IMR-90 (cell line): ENCODE measurements around the gene SLCO3A1. TPM values are rescaled to one million over a fixed set of nuclear protein-coding genes. Genes with fewer than 3 reads are reported as not detected.

Source experiments
- ATAC-seq: fragments of 200-7000 bp; cut with Tn5 transposase; 2 replicates; pipeline ENCODE4 v1.9.1; 2020; ENCODE audit warnings: low read depth, mild to moderate bottlenecking, moderate library complexity
- BruUV-seq: library from RNA; stranded (reverse); fragments of 400-500 nt; replicated peaks from 2 replicates; lab custom pipeline; 2021; lab: Mats Ljungman, UMichigan
- CTCF ChIA-PET: fragments of 300-600 bp; formaldehyde crosslinking; extraction: SDS; loops from one replicate; lab custom pipeline; 2021; ENCODE audit warnings: antibody characterized with exemption; lab: Yijun Ruan, JAX
- POLR2A ChIA-PET: fragments of 300-600 bp; sonication (Branson Sonifier 250); formaldehyde crosslinking; loops from one replicate; lab custom pipeline; 2022; ENCODE audit warnings: antibody characterized with exemption; ENCODE audit not compliant: unreplicated experiment; lab: Charles Lee
- DNase-seq: peaks from one replicate; pipeline ENCODE4 v3.0.0; 2013
- H2AFZ ChIP-seq: replicated peaks from 2 replicates; pipeline ENCODE3; 2013; ENCODE audit warnings: low read length, mild to moderate bottlenecking; ENCODE audit not compliant: poor library complexity
- H2AK5ac ChIP-seq: 2 replicates; pipeline ENCODE4 v1.6.1; 2013; ENCODE audit warnings: low read depth, low read length, inconsistent platforms
- H2AK9ac ChIP-seq: replicated peaks from 2 replicates; pipeline ENCODE3; 2013; ENCODE audit warnings: mild to moderate bottlenecking, low read depth, low read length, moderate library complexity; ENCODE audit not compliant: poor library complexity
- H2BK120ac ChIP-seq: 2 replicates; pipeline ENCODE4 v1.6.1; 2013; ENCODE audit warnings: low read depth, low read length, inconsistent platforms
- H2BK15ac ChIP-seq: 3 replicates; pipeline ENCODE4 v1.6.1; 2013; ENCODE audit warnings: low read depth, low read length, inconsistent platforms
- H2BK20ac ChIP-seq: 2 replicates; pipeline ENCODE4 v1.6.1; 2013; ENCODE audit warnings: low read depth, mild to moderate bottlenecking, inconsistent platforms, low read length, moderate library complexity
- H2BK5ac ChIP-seq: 2 replicates; pipeline ENCODE4 v1.6.1; 2013; ENCODE audit warnings: mild to moderate bottlenecking, low read depth, low read length, inconsistent platforms; ENCODE audit not compliant: poor library complexity, severe bottlenecking
- H3K14ac ChIP-seq: replicated peaks from 2 replicates; pipeline ENCODE4 v1.6.1; 2013; ENCODE audit warnings: low read depth, low read length, inconsistent platforms
- H3K18ac ChIP-seq: 2 replicates; pipeline ENCODE4 v1.6.1; 2013; ENCODE audit warnings: low read depth, low read length, control low read depth
- H3K23ac ChIP-seq: 2 replicates; pipeline ENCODE4 v1.6.1; 2013; ENCODE audit warnings: low read depth, low read length, inconsistent platforms
- H3K27ac ChIP-seq: 2 replicates; pipeline ENCODE4 v1.5.1; 2013; ENCODE audit warnings: mild to moderate bottlenecking, control low read depth, low read length; ENCODE audit not compliant: insufficient read depth
- H3K27me3 ChIP-seq: 2 replicates; pipeline ENCODE4 v1.6.1; 2013; ENCODE audit warnings: low read length; ENCODE audit not compliant: control insufficient read depth, insufficient read depth
- H3K36me3 ChIP-seq: 2 replicates; pipeline ENCODE4 v1.6.1; 2013; ENCODE audit warnings: low read length, mixed read lengths; ENCODE audit not compliant: control insufficient read depth, insufficient read depth
- H3K4ac ChIP-seq: 2 replicates; pipeline ENCODE4 v1.6.1; 2013; ENCODE audit warnings: low read depth, low read length, inconsistent platforms
- H3K4me1 ChIP-seq: 2 replicates; pipeline ENCODE4 v1.6.1; 2013; ENCODE audit warnings: low read length, mixed read lengths; ENCODE audit not compliant: control insufficient read depth, insufficient read depth
- H3K4me2 ChIP-seq: 2 replicates; pipeline ENCODE4 v1.6.1; 2013; ENCODE audit warnings: low read depth, mild to moderate bottlenecking, control low read depth, low read length, moderate library complexity
- H3K4me3 ChIP-seq: 2 replicates; pipeline ENCODE4 v1.5.1; 2013; ENCODE audit warnings: low read depth, mild to moderate bottlenecking, control low read depth, low read length, moderate library complexity; ENCODE audit not compliant: insufficient read depth
- H3K56ac ChIP-seq: 2 replicates; pipeline ENCODE4 v1.6.1; 2013; ENCODE audit warnings: low read length, inconsistent platforms; ENCODE audit not compliant: insufficient read depth; ENCODE audit errors: extremely low read depth
- H3K79me1 ChIP-seq, 2 experiments: 2 replicates each; pipeline ENCODE4 v1.6.1; 2013; ENCODE audit warnings: low read length in 2 of 2, inconsistent platforms in 1 of 2, low read depth in 1 of 2
- H3K9ac ChIP-seq: 2 replicates; pipeline ENCODE4 v1.6.1; 2013; ENCODE audit warnings: low read depth, low read length, control low read depth
- H3K9me1 ChIP-seq: 2 replicates; pipeline ENCODE4 v1.6.1; 2013; ENCODE audit warnings: low read length, inconsistent platforms; ENCODE audit not compliant: insufficient read depth
- H3K9me3 ChIP-seq: 2 replicates; pipeline ENCODE4 v1.6.1; 2013; ENCODE audit warnings: low read length; ENCODE audit not compliant: control insufficient read depth, insufficient read depth
- H4K20me1 ChIP-seq: 2 replicates; pipeline ENCODE4 v1.6.1; 2013; ENCODE audit warnings: low read length, inconsistent platforms; ENCODE audit not compliant: insufficient read depth
- H4K5ac ChIP-seq: 2 replicates; pipeline ENCODE4 v1.6.1; 2013; ENCODE audit warnings: mild to moderate bottlenecking, low read depth, low read length, control low read depth
- H4K8ac ChIP-seq, 2 experiments: 2 replicates each; pipeline ENCODE4 v1.6.1; 2013; ENCODE audit warnings: low read depth in 2 of 2, low read length in 2 of 2, control low read depth in 1 of 2, inconsistent platforms in 1 of 2
- H4K91ac ChIP-seq: 2 replicates; pipeline ENCODE4 v1.6.1; 2013; ENCODE audit warnings: low read depth, low read length, inconsistent platforms; ENCODE audit not compliant: insufficient read depth
- BHLHE40 ChIP-seq: fragments of 150-350 bp; IDR thresholded peaks from 2 replicates; pipeline ENCODE4 v1.6.1; 2016; ENCODE audit warnings: mild to moderate bottlenecking, low read depth, low read length
- MAFK ChIP-seq: IDR thresholded peaks from 2 replicates; pipeline ENCODE4 v1.6.1; 2012; ENCODE audit warnings: low read depth, low read length, improper control_type of control experiment
- MAZ ChIP-seq: IDR thresholded peaks from 2 replicates; pipeline ENCODE4 v1.6.1; 2012; ENCODE audit warnings: low read depth, mild to moderate bottlenecking, low read length, improper control_type of control experiment, moderate library complexity, borderline replicate concordance
- NFE2L2 ChIP-seq: fragments of 150-350 bp; IDR thresholded peaks from 2 replicates; pipeline ENCODE4 v1.6.1; 2016; ENCODE audit warnings: low read depth, mild to moderate bottlenecking, low read length
- RCOR1 ChIP-seq: IDR thresholded peaks from 2 replicates; pipeline ENCODE4 v1.6.1; 2012; ENCODE audit warnings: mild to moderate bottlenecking, low read length, improper control_type of control experiment; ENCODE audit not compliant: insufficient replicate concordance
- RFX5 ChIP-seq: IDR thresholded peaks from 2 replicates; pipeline ENCODE4 v1.8.0; 2012; ENCODE audit warnings: low read depth, mild to moderate bottlenecking, low read length, moderate library complexity
- SMC3 ChIP-seq: fragments of 150-350 bp; IDR thresholded peaks from 2 replicates; pipeline ENCODE4 v1.6.1; 2016; ENCODE audit warnings: low read depth, mild to moderate bottlenecking, antibody characterized with exemption, low read length, moderate library complexity
- WGBS, 2 experiments: methylation state at CpG; one replicate each; pipeline versions ENCODE4 v1.1.5 to v1.1.7; 2013; ENCODE audit warnings: missing lambda C conversion rate in 2 of 2; ENCODE audit not compliant: insufficient read length in 1 of 2; ENCODE audit errors: extremely low coverage in 2 of 2; 5-methylcytosine and 5-hydroxymethylcytosine counted together
- dilution Hi-C: fragments of 300-500 bp; cut with HindIII; formaldehyde crosslinking; loops from one replicate; pipeline ENCODE4 v1.14.3; 2018; ENCODE audit warnings: low sequenced_read_pairs; ENCODE audit not compliant: unreplicated experiment
- in situ Hi-C: fragments of 300-500 bp; cut with MboI; formaldehyde crosslinking; loops from 3 replicates; pipeline ENCODE4 v1.14.3; 2019; ENCODE audit warnings: low sequenced_read_pairs, inconsistent platforms, mixed read lengths
- intact Hi-C: fragments of 100-400 bp; cut with micrococcal nuclease; formaldehyde crosslinking; loops from 2 replicates; pipeline ENCODE4 v1.10.0; 2022
- polyA plus RNA-seq, 3 experiments: library from polyadenylated mRNA; depleted of rRNA; stranded (reverse); fragments of >200 nt; gene quantifications; 2 replicates each; pipeline ENCODE4 v1.2.3, GENCODE V29; 2012; ENCODE audit warnings: low replicate concordance in 1 of 3
- total RNA-seq: library from RNA; depleted of rRNA; stranded (reverse); fragments of >200 nt; gene quantifications from 2 replicates; pipeline ENCODE4 v1.2.3, GENCODE V29; 2012
- TF ChIP-seq, protein P1 (sequence below): fragments of 150-350 bp; IDR thresholded peaks from 2 replicates; pipeline ENCODE4 v1.6.1; 2017; ENCODE audit warnings: mild to moderate bottlenecking, antibody characterized with exemption, low read length, low read depth
- TF ChIP-seq, protein P2 (sequence below): fragments of 150-350 bp; IDR thresholded peaks from 2 replicates; pipeline ENCODE4 v1.6.1; 2016; ENCODE audit warnings: low read depth, mild to moderate bottlenecking, low read length, moderate library complexity, borderline replicate concordance
- TF ChIP-seq, protein P3 (sequence below): conservative IDR thresholded peaks from 2 replicates; pipeline ENCODE4 v1.5.1; 2012; ENCODE audit warnings: mild to moderate bottlenecking, low read depth, low read length, improper control_type of control experiment

The SLCO3A1 gene
- total and polyA plus RNA-seq, 2 of the 4 experiments (the other 2 are of a cell fraction), result 4.7 to 8.1 TPM

DNA sequence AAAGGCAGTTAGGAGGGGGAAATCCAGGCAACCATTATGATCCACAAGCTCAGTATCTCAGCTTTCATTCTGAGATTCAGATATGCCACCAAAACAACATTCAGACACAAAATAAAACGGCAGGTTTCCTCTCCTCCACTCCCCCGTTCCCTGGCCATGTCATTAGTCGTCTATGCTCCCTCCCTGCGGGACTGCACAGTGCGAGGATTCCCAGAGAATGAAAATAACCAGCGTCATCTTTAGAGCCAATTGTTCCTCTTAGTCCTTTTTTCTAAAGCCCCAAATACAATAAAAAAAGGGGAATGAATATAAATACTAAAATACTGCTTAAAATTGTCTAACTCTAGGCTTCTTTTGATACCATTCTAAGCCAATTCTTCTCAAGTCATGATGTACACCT lies 7.8 kb upstream of the SLCO3A1 start:
- H2AK5ac ChIP-seq, result no peak overlapping the region
- ATAC-seq, result no peak
- no peak overlapping the region for H4K8ac ChIP-seq
- no peaks in the 10 kb centered on the region for H3K79me1 ChIP-seq
- H3K9ac ChIP-seq, result no peak overlapping the region
- no peak overlapping the region for H3K4ac ChIP-seq
- no peak overlapping the region for H3K14ac ChIP-seq
- no peak overlapping the region for H3K18ac ChIP-seq
- no peak for TF ChIP-seq BHLHE40
- TF ChIP-seq, protein P1, sequence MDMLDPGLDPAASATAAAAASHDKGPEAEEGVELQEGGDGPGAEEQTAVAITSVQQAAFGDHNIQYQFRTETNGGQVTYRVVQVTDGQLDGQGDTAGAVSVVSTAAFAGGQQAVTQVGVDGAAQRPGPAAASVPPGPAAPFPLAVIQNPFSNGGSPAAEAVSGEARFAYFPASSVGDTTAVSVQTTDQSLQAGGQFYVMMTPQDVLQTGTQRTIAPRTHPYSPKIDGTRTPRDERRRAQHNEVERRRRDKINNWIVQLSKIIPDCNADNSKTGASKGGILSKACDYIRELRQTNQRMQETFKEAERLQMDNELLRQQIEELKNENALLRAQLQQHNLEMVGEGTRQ, result no peak
- TF ChIP-seq, protein P2, sequence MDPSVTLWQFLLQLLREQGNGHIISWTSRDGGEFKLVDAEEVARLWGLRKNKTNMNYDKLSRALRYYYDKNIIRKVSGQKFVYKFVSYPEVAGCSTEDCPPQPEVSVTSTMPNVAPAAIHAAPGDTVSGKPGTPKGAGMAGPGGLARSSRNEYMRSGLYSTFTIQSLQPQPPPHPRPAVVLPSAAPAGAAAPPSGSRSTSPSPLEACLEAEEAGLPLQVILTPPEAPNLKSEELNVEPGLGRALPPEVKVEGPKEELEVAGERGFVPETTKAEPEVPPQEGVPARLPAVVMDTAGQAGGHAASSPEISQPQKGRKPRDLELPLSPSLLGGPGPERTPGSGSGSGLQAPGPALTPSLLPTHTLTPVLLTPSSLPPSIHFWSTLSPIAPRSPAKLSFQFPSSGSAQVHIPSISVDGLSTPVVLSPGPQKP, result no peak
- no peak for TF ChIP-seq MAZ
- TF ChIP-seq NFE2L2, result no peak
- TF ChIP-seq SMC3, result no peak
- no peak for TF ChIP-seq MAFK
- no peak for TF ChIP-seq RFX5
- TF ChIP-seq, protein P3, sequence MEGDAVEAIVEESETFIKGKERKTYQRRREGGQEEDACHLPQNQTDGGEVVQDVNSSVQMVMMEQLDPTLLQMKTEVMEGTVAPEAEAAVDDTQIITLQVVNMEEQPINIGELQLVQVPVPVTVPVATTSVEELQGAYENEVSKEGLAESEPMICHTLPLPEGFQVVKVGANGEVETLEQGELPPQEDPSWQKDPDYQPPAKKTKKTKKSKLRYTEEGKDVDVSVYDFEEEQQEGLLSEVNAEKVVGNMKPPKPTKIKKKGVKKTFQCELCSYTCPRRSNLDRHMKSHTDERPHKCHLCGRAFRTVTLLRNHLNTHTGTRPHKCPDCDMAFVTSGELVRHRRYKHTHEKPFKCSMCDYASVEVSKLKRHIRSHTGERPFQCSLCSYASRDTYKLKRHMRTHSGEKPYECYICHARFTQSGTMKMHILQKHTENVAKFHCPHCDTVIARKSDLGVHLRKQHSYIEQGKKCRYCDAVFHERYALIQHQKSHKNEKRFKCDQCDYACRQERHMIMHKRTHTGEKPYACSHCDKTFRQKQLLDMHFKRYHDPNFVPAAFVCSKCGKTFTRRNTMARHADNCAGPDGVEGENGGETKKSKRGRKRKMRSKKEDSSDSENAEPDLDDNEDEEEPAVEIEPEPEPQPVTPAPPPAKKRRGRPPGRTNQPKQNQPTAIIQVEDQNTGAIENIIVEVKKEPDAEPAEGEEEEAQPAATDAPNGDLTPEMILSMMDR, result no peak
- no peak for TF ChIP-seq RCOR1
- H3K4me3 ChIP-seq, result no peak overlapping the region
- no peak overlapping the region for H4K91ac ChIP-seq
- H2BK120ac ChIP-seq, result no peak overlapping the region
- H3K27ac ChIP-seq, result no peak overlapping the region
- no peak overlapping the region for H2BK5ac ChIP-seq
- H3K9me3 ChIP-seq, result no peaks in the 10 kb centered on the region; the same call in 1 of the 2 replicates
- POLR2A ChIA-PET, result interaction anchor here (0.6 kb wide), 1 partner anchor 226 kb away, joined by 8 read pairs; no protein-coding TSS in a partner anchor
- no peaks in the 10 kb centered on the region for H3K9me1 ChIP-seq
- CTCF ChIA-PET, result no interaction called here
- H2AFZ ChIP-seq, result no peak overlapping the region
- H3K4me1 ChIP-seq, result no peaks in the 10 kb centered on the region
- no peak overlapping the region for H4K5ac ChIP-seq
- no peaks in the 10 kb centered on the region for H3K36me3 ChIP-seq
- no peak for DNase-seq
- WGBS, 2 experiments, result no CpG with 5 or more reads among the region's 6 CpGs
- intact Hi-C loops, result no loop called here
- no peak overlapping the region for H3K4me2 ChIP-seq
- no peak overlapping the region for H3K56ac ChIP-seq
- in situ Hi-C loops, result loop anchor here (5.0 to 25.0 kb wide), 3 partner anchors 227 to 867 kb away; no protein-coding TSS in a partner anchor
- dilution Hi-C loops, result no loop called here
- no peak overlapping the region for H3K23ac ChIP-seq
- peaks cover 5% of the 10 kb centered on the region; the same call in 1 of the 2 replicates for H3K27me3 ChIP-seq
- H2BK20ac ChIP-seq, result no peak overlapping the region
- no peak overlapping the region for H2BK15ac ChIP-seq
- no TSS peak for BruUV-seq
- no peak overlapping the region for H2AK9ac ChIP-seq
- H4K20me1 ChIP-seq, result no peaks in the 10 kb centered on the region
